GM12878 (cell line): ENCODE measurements around the gene CDH4. TPM values are rescaled to one million over a fixed set of nuclear protein-coding genes. Genes with fewer than 3 reads are reported as not detected.

Experiments used
- ATAC-seq: fragments of 200-7000 bp; cut with Tn5 transposase; 3 replicates; pipeline ENCODE4 v1.9.1; 2020; ENCODE audit warnings: mild to moderate bottlenecking, moderate library complexity
- BruUV-seq: library from RNA; stranded (reverse); fragments of 400-500 nt; replicated peaks from 2 replicates; lab custom pipeline; 2021; lab: Mats Ljungman, UMichigan
- CTCF ChIA-PET: fragments of 300-600 bp; sonication (Branson Sonifier 250); formaldehyde crosslinking; extraction: SDS; loops from one replicate; lab custom pipeline; 2021; ENCODE audit warnings: inconsistent platforms; lab: Yijun Ruan, JAX
- POLR2A ChIA-PET: fragments of 350-600 bp; formaldehyde crosslinking; extraction: SDS; loops from one replicate; lab custom pipeline; 2021; ENCODE audit warnings: inconsistent platforms; lab: Charles Lee
- RAD21 ChIA-PET: fragments of 300-600 bp; sonication (Branson Sonifier 250); formaldehyde crosslinking; loops from one replicate; lab custom pipeline; 2023; ENCODE audit warnings: antibody characterized with exemption; ENCODE audit not compliant: unreplicated experiment; lab: Charles Lee
- SMC1A ChIA-PET: fragments of 300-600 bp; sonication (Branson Sonifier 250); formaldehyde crosslinking; loops from one replicate; lab custom pipeline; 2023; ENCODE audit not compliant: unreplicated experiment, uncharacterized antibody; lab: Charles Lee
- DNase-seq: peaks from one replicate; pipeline ENCODE4 v3.0.0-alpha.2; 2011; ENCODE audit warnings: low read depth, low spot score
- FAIRE-seq: peaks from 3 replicates; lab custom pipeline; 2011; peaks lifted over from hg19 to GRCh38; lab: Jason Lieb, UNC
- H2AFZ ChIP-seq: 2 replicates; pipeline ENCODE4 v1.6.0; 2011; ENCODE audit warnings: low read depth, low read length, control low read depth; ENCODE audit not compliant: control insufficient read depth
- H3K27ac ChIP-seq: 2 replicates; pipeline ENCODE4 v1.5.1; 2011; ENCODE audit warnings: control low read depth; ENCODE audit not compliant: control insufficient read depth, insufficient read depth
- H3K27me3 ChIP-seq, 2 experiments: replicated peaks in 1 of 2; 2 replicates each; pipeline versions ENCODE4 v1.6.0 to v1.6.1; 2011; ENCODE audit warnings: low read length in 1 of 2; ENCODE audit not compliant: control insufficient read depth in 2 of 2, insufficient read depth in 2 of 2
- H3K36me3 ChIP-seq, 2 experiments: 2 replicates each; pipeline ENCODE4 v1.5.1; 2011; ENCODE audit warnings: low read length in 1 of 2; ENCODE audit not compliant: control insufficient read depth in 2 of 2, insufficient read depth in 2 of 2
- H3K4me1 ChIP-seq: 2 replicates; pipeline ENCODE4 v1.6.1; 2011; ENCODE audit warnings: mild to moderate bottlenecking, low read length, moderate library complexity, mixed read lengths; ENCODE audit not compliant: control insufficient read depth, insufficient read depth
- H3K4me2 ChIP-seq: 2 replicates; pipeline ENCODE4 v1.6.0; 2011; ENCODE audit warnings: control low read depth; ENCODE audit not compliant: control insufficient read depth, insufficient read depth
- H3K4me3 ChIP-seq: fragments of 200-600 bp; sonication (generic); 2 replicates; pipeline ENCODE4 v1.5.1; 2016
- H3K79me2 ChIP-seq: 2 replicates; pipeline ENCODE4 v1.6.0; 2011; ENCODE audit warnings: low read length; ENCODE audit not compliant: control insufficient read depth, insufficient read depth
- H3K9ac ChIP-seq: 2 replicates; pipeline ENCODE4 v1.8.0; 2011; ENCODE audit warnings: low read length, control low read depth, mixed read lengths; ENCODE audit not compliant: control insufficient read depth, insufficient read depth
- H3K9me3 ChIP-seq: replicated peaks from 3 replicates; pipeline ENCODE4 v1.5.1; 2011; ENCODE audit warnings: mild to moderate bottlenecking, low read length; ENCODE audit not compliant: control insufficient read depth, insufficient read depth
- H4K20me1 ChIP-seq: 2 replicates; pipeline ENCODE4 v1.6.0; 2011; ENCODE audit not compliant: control insufficient read depth, insufficient read depth
- CBX3 ChIP-seq: fragments of 200-600 bp; sonication (generic); IDR thresholded peaks from 2 replicates; pipeline ENCODE4 v1.6.1; 2016; ENCODE audit warnings: low read depth, borderline replicate concordance
- GATAD2B ChIP-seq: fragments of 450-650 bp; conservative IDR thresholded peaks from 2 replicates; pipeline ENCODE4 v1.6.1; 2017; ENCODE audit warnings: low read depth, mild to moderate bottlenecking, moderate library complexity
- KLF5 ChIP-seq: fragments of 450-650 bp; IDR thresholded peaks from 2 replicates; pipeline ENCODE4 v1.6.1; 2014; ENCODE audit warnings: mild to moderate bottlenecking; ENCODE audit not compliant: partially characterized antibody
- MEF2B ChIP-seq: fragments of 450-650 bp; IDR thresholded peaks from 2 replicates; pipeline ENCODE4 v1.6.1; 2018; ENCODE audit warnings: mild to moderate bottlenecking, moderate library complexity; ENCODE audit not compliant: partially characterized antibody, poor library complexity, severe bottlenecking
- RFX5 ChIP-seq: IDR thresholded peaks from 2 replicates; pipeline ENCODE4 v1.6.1; 2011; ENCODE audit warnings: low read depth, low read length, improper control_type of control experiment
- SMARCA5 ChIP-seq: fragments of 450-650 bp; IDR thresholded peaks from 2 replicates; pipeline ENCODE4 v1.6.1; 2017; ENCODE audit warnings: mild to moderate bottlenecking
- STAT1 ChIP-seq: fragments of 450-650 bp; conservative IDR thresholded peaks from 2 replicates; pipeline ENCODE4 v1.6.1; 2014; ENCODE audit warnings: antibody characterized with exemption, mild to moderate bottlenecking
- STAT3 ChIP-seq: IDR thresholded peaks from 2 replicates; pipeline ENCODE4 v1.6.1; 2011; ENCODE audit warnings: low read depth, low read length, improper control_type of control experiment
- SUZ12 ChIP-seq: fragments of 200-600 bp; sonication (generic); IDR thresholded peaks from one replicate; pipeline ENCODE4 v1.6.1; 2018; ENCODE audit warnings: antibody characterized with exemption, mild to moderate bottlenecking; ENCODE audit not compliant: unreplicated experiment
- TCF7 ChIP-seq: IDR thresholded peaks from 2 replicates; pipeline ENCODE4 v1.6.1; 2014; ENCODE audit warnings: antibody characterized with exemption, borderline replicate concordance
- ZNF217 ChIP-seq: fragments of 450-650 bp; IDR thresholded peaks from 2 replicates; pipeline ENCODE4 v1.6.1; 2017; ENCODE audit warnings: antibody characterized with exemption, mild to moderate bottlenecking
- WGBS: methylation state at CpG from one replicate; pipeline ENCODE4 v1.1.6; 2016; ENCODE audit warnings: low lambda C conversion rate; ENCODE audit not compliant: insufficient replicate concordance, insufficient coverage; ENCODE audit errors: missing lambda C conversion rate; 5-methylcytosine and 5-hydroxymethylcytosine counted together
- in situ Hi-C: fragments of 300-500 bp; cut with MboI; formaldehyde crosslinking; loops from 9 replicates; pipeline ENCODE4 v1.14.3; 2018; ENCODE audit warnings: mixed read lengths
- intact Hi-C: fragments of 100-400 bp; cut with micrococcal nuclease; formaldehyde crosslinking; loops from one replicate; pipeline ENCODE4 v1.14.2; 2022; ENCODE audit not compliant: unreplicated experiment
- polyA plus RNA-seq, 11 experiments: library from polyadenylated mRNA; depleted of rRNA in 4 of 11; unstranded in 6 of 11; stranded (reverse) in 5 of 11; fragments of >200 nt; fragmentation: Nextera tagmentation in 4 of 11; fragmentation: Illumina TruSeq in 1 of 11; extraction: Ambion mirVana in 4 of 11; extraction: Trizol in 1 of 11; gene quantifications; 1 replicate in 1 of 11; 2 replicates in 10 of 11; pipeline versions ENCODE4 v1.2.1 to v1.2.3, GENCODE V29; 2011 to 2016; ENCODE audit warnings: inconsistent platforms in 2 of 11, missing spikeins in 2 of 11, low read depth in 1 of 11
- total RNA-seq, 4 experiments: library from RNA; depleted of rRNA in 3 of 4; stranded (reverse); fragments of >200 nt in 3 of 4; fragmentation: Illumina TruSeq in 1 of 4; extraction: Trizol in 1 of 4; gene quantifications; 2 replicates each; pipeline versions ENCODE4 v1.2.1 to v1.2.3, GENCODE V29; 2013 to 2021
- TF ChIP-seq, protein P1 (sequence below): IDR thresholded peaks from 2 replicates; pipeline ENCODE4 v1.6.1; 2012; ENCODE audit warnings: improper control_type of control experiment, low read depth, low read length; ENCODE audit not compliant: insufficient replicate concordance
- TF ChIP-seq, protein P2 (sequence below): fragments of 450-650 bp; IDR thresholded peaks from 2 replicates; pipeline ENCODE4 v1.6.1; 2014; ENCODE audit warnings: mild to moderate bottlenecking
- TF ChIP-seq, protein P3 (sequence below): IDR thresholded peaks from 2 replicates; pipeline ENCODE4 v1.6.1; 2011; ENCODE audit warnings: borderline replicate concordance, low read depth, mild to moderate bottlenecking, moderate library complexity, low read length; ENCODE audit not compliant: insufficient read depth, poor library complexity, severe bottlenecking

The CDH4 gene
- total and polyA plus RNA-seq, 10 of the 15 experiments (the other 5 are each of a cell fraction or from before 2014, with no cell fraction given), result not detected

DNA sequence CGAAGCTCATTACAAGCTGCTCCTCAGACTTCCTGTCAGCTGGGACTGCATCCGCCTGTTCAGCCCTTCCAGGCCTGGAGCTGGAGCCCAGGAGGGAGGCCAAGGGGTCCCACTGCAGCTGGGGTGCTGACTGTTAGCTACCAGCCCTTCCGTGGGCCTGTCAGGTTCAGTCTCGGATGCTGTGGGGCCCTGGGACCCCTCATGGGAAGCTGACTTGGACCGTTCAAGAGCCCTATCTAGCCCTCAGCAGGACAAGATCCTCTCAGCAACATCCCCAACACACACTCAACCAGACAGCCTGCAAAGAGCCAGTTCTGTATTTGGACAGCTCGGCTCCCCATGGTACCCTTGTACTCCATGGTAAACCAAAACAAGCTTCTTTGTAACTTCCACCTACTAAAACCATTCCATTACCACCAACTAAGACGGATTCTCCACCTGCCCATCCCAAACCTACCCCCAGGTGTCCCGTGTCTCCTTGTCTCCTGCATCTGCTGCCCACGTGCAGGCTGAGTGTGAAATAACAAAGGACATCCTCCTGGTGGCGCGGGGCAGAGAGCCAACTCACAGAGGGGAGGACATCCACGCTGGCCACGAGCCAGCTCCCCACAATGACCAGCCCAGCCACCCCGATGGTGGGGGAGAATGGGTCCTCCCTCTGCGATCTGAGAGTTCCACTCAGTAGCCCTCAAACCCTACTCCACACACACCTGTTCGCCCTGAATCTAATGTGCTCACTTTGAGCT lies 702.4 kb downstream of the CDH4 start (continued):
- TF ChIP-seq, protein P1, sequence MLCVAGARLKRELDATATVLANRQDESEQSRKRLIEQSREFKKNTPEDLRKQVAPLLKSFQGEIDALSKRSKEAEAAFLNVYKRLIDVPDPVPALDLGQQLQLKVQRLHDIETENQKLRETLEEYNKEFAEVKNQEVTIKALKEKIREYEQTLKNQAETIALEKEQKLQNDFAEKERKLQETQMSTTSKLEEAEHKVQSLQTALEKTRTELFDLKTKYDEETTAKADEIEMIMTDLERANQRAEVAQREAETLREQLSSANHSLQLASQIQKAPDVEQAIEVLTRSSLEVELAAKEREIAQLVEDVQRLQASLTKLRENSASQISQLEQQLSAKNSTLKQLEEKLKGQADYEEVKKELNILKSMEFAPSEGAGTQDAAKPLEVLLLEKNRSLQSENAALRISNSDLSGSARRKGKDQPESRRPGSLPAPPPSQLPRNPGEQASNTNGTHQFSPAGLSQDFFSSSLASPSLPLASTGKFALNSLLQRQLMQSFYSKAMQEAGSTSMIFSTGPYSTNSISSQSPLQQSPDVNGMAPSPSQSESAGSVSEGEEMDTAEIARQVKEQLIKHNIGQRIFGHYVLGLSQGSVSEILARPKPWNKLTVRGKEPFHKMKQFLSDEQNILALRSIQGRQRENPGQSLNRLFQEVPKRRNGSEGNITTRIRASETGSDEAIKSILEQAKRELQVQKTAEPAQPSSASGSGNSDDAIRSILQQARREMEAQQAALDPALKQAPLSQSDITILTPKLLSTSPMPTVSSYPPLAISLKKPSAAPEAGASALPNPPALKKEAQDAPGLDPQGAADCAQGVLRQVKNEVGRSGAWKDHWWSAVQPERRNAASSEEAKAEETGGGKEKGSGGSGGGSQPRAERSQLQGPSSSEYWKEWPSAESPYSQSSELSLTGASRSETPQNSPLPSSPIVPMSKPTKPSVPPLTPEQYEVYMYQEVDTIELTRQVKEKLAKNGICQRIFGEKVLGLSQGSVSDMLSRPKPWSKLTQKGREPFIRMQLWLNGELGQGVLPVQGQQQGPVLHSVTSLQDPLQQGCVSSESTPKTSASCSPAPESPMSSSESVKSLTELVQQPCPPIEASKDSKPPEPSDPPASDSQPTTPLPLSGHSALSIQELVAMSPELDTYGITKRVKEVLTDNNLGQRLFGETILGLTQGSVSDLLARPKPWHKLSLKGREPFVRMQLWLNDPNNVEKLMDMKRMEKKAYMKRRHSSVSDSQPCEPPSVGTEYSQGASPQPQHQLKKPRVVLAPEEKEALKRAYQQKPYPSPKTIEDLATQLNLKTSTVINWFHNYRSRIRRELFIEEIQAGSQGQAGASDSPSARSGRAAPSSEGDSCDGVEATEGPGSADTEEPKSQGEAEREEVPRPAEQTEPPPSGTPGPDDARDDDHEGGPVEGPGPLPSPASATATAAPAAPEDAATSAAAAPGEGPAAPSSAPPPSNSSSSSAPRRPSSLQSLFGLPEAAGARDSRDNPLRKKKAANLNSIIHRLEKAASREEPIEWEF, result no peak
- TF ChIP-seq MEF2B (no peak), SMARCA5 (no peak)

DNA sequence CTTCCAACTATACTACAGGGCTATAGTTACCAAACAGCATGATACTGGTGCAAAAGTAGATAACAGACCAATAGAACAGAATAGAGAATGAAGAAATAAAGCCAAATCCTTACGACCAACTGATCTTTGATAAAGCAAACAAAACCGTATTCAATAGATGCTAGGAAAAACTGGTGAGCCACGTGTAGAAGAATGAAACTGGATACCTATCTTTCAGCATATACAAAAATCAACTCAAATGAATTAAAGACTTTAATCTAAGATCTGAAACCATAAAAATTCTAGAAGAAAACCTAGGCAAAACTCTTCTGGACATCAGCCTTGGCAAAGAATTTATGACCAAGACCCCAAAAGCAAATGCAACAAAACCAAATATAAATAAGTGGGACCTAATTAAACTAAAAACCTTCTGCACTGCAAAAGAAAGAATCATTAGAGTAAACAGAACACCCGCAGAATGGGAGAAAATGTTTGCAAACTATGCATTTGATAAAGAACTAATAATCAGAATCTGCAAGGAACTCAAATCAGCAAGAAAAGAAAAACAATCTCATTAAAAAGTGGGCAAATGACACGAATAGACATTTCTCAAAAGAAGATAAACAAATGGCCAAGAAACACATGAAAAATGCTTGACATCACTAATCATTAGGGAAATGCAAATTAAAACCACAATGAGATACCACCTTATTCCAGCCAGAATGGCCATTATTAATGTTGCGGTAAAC lies 703.8 kb downstream of the CDH4 start:
- no peak overlapping the region for H3K9ac ChIP-seq
- POLR2A ChIA-PET, result no interaction called here
- RAD21 ChIA-PET, result no interaction called here
- CTCF ChIA-PET, result no interaction called here
- FAIRE-seq, result no peak
- 26% methylated on average over 6 of the region's 6 CpGs for WGBS
- in situ Hi-C loops, result no loop called here
- H3K27me3 ChIP-seq, result no peaks in the 10 kb centered on the region
- H3K79me2 ChIP-seq, result no peaks in the 10 kb centered on the region
- no TSS peak for BruUV-seq
- no peak overlapping the region for H3K27ac ChIP-seq
- no peaks in the 10 kb centered on the region for H3K36me3 ChIP-seq
- no peak overlapping the region for H3K4me3 ChIP-seq
- H3K4me1 ChIP-seq, result no peaks in the 10 kb centered on the region
- no peak overlapping the region for H2AFZ ChIP-seq
- DNase-seq, result no peak
- H4K20me1 ChIP-seq, result no peaks in the 10 kb centered on the region
- SMC1A ChIA-PET, result no interaction called here
- intact Hi-C loops, result no loop called here
- H3K4me2 ChIP-seq, result no peak overlapping the region
- ATAC-seq, result no peak
- no peaks in the 10 kb centered on the region for H3K9me3 ChIP-seq
- TF ChIP-seq ZNF217, result no peak
- TF ChIP-seq RFX5, result no peak
- no peak for TF ChIP-seq GATAD2B
- no peak for TF ChIP-seq STAT1
- no peak for TF ChIP-seq CBX3
- no peak for TF ChIP-seq KLF5
- TF ChIP-seq SUZ12, result no peak
- TF ChIP-seq, protein P2, sequence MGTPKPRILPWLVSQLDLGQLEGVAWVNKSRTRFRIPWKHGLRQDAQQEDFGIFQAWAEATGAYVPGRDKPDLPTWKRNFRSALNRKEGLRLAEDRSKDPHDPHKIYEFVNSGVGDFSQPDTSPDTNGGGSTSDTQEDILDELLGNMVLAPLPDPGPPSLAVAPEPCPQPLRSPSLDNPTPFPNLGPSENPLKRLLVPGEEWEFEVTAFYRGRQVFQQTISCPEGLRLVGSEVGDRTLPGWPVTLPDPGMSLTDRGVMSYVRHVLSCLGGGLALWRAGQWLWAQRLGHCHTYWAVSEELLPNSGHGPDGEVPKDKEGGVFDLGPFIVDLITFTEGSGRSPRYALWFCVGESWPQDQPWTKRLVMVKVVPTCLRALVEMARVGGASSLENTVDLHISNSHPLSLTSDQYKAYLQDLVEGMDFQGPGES, result no peak
- TF ChIP-seq STAT3, result no peak
- TF ChIP-seq, protein P3, sequence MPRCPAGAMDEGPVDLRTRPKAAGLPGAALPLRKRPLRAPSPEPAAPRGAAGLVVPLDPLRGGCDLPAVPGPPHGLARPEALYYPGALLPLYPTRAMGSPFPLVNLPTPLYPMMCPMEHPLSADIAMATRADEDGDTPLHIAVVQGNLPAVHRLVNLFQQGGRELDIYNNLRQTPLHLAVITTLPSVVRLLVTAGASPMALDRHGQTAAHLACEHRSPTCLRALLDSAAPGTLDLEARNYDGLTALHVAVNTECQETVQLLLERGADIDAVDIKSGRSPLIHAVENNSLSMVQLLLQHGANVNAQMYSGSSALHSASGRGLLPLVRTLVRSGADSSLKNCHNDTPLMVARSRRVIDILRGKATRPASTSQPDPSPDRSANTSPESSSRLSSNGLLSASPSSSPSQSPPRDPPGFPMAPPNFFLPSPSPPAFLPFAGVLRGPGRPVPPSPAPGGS, result no peak
- no peak for TF ChIP-seq TCF7
